HEK293T (cell line): ENCODE data around the gene NPR3.

ENCODE experiments used
- CTCF ChIA-PET: fragments of 350-600 bp; formaldehyde crosslinking; extraction: SDS; loops from one replicate; lab custom pipeline; 2021; ENCODE audit warnings: antibody characterized with exemption, inconsistent platforms; lab: Yijun Ruan, JAX
- POLR2A ChIA-PET: fragments of 350-600 bp; formaldehyde crosslinking; extraction: SDS; loops from one replicate; lab custom pipeline; 2020; ENCODE audit warnings: antibody characterized with exemption, inconsistent platforms; lab: Yijun Ruan, JAX
- DNase-seq: peaks from one replicate; pipeline ENCODE4 v3.0.0; 2012; ENCODE audit warnings: mixed read lengths; ENCODE audit errors: extremely low spot score
- ARNT ChIP-seq: fragments of 450-650 bp; IDR thresholded peaks from 2 replicates; pipeline ENCODE4 v1.6.1; 2017; ENCODE audit warnings: mild to moderate bottlenecking
- BHLHE40 ChIP-seq: fragments of 450-650 bp; IDR thresholded peaks from 2 replicates; pipeline ENCODE4 v1.6.1; 2016; ENCODE audit warnings: mild to moderate bottlenecking, moderate library complexity, borderline replicate concordance
- CTBP1 ChIP-seq: fragments of 450-650 bp; IDR thresholded peaks from 2 replicates; pipeline ENCODE4 v1.6.1; 2016; ENCODE audit warnings: borderline replicate concordance
- ELF4 ChIP-seq: fragments of 450-650 bp; IDR thresholded peaks from 2 replicates; pipeline ENCODE4 v1.6.1; 2017; ENCODE audit warnings: antibody characterized with exemption
- FOXA1 ChIP-seq: fragments of 450-650 bp; IDR thresholded peaks from 2 replicates; pipeline ENCODE4 v1.6.1; 2016; ENCODE audit warnings: mild to moderate bottlenecking
- FOXK2 ChIP-seq: fragments of 450-650 bp; IDR thresholded peaks from 2 replicates; pipeline ENCODE4 v1.6.1; 2016; ENCODE audit warnings: mild to moderate bottlenecking
- FOXM1 ChIP-seq: fragments of 450-650 bp; IDR thresholded peaks from 2 replicates; pipeline ENCODE4 v1.6.1; 2017; ENCODE audit warnings: mild to moderate bottlenecking, borderline replicate concordance
- HDGF ChIP-seq: fragments of 450-650 bp; IDR thresholded peaks from 2 replicates; pipeline ENCODE4 v1.6.1; 2017; ENCODE audit warnings: antibody characterized with exemption, borderline replicate concordance
- L3MBTL2 ChIP-seq: fragments of 450-650 bp; conservative IDR thresholded peaks from 2 replicates; pipeline ENCODE4 v1.6.1; 2016; ENCODE audit warnings: mild to moderate bottlenecking
- LEF1 ChIP-seq: fragments of 450-650 bp; IDR thresholded peaks from 2 replicates; pipeline ENCODE4 v1.6.1; 2017; ENCODE audit warnings: mild to moderate bottlenecking, borderline replicate concordance
- NFRKB ChIP-seq: fragments of 450-650 bp; IDR thresholded peaks from 2 replicates; pipeline ENCODE4 v1.6.1; 2016; ENCODE audit warnings: mild to moderate bottlenecking, moderate library complexity
- SP1 ChIP-seq: fragments of 450-650 bp; IDR thresholded peaks from 2 replicates; pipeline ENCODE4 v1.6.1; 2017
- SUZ12 ChIP-seq: fragments of 450-650 bp; IDR thresholded peaks from 2 replicates; pipeline ENCODE4 v1.6.1; 2016; ENCODE audit warnings: mild to moderate bottlenecking
- TARDBP ChIP-seq: fragments of 450-650 bp; IDR thresholded peaks from 2 replicates; pipeline ENCODE4 v1.6.1; 2016
- ZNF384 ChIP-seq: fragments of 450-650 bp; IDR thresholded peaks from 2 replicates; pipeline ENCODE4 v1.6.1; 2016
- TF ChIP-seq, protein P1 (sequence below): fragments of 450-650 bp; IDR thresholded peaks from 2 replicates; pipeline ENCODE4 v1.6.1; 2016

NPR3 gene

DNA sequence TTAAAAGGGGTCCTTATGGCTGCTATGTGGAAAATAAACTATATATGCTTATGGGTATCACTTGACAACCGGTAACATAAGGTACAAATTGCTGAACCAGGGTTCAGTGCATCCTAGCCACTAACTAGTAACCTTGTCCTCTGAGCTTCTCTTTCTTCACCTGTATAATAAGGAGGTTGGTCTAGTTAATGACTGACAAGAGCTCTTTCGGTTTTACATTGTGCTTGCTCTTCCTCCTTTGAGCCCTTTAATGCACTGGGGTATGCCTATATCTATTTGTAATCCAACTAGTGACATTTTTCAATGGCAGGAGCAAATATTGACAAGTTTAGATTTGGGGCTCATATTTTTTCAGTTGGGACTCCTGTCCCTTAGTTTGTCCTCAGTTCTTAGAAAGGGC, 66.1 kb downstream of the NPR3 start:
- POLR2A ChIA-PET: no interaction called here
- no peak for DNase-seq
- CTCF ChIA-PET: no interaction called here
- no peak for TF ChIP-seq NFRKB
- TF ChIP-seq ZNF384: no peak
- TF ChIP-seq FOXM1: no peak
- TF ChIP-seq, protein P1, sequence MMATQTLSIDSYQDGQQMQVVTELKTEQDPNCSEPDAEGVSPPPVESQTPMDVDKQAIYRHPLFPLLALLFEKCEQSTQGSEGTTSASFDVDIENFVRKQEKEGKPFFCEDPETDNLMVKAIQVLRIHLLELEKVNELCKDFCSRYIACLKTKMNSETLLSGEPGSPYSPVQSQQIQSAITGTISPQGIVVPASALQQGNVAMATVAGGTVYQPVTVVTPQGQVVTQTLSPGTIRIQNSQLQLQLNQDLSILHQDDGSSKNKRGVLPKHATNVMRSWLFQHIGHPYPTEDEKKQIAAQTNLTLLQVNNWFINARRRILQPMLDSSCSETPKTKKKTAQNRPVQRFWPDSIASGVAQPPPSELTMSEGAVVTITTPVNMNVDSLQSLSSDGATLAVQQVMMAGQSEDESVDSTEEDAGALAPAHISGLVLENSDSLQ: no peak
- no peak for TF ChIP-seq FOXK2
- no peak for TF ChIP-seq SP1
- TF ChIP-seq LEF1: no peak
- no peak for TF ChIP-seq BHLHE40
- TF ChIP-seq FOXA1: no peak
- TF ChIP-seq TARDBP: no peak
- no peak for TF ChIP-seq ARNT
- no peak for TF ChIP-seq ELF4
- no peak for TF ChIP-seq CTBP1
- TF ChIP-seq HDGF: no peak
- no peak for TF ChIP-seq SUZ12
- TF ChIP-seq L3MBTL2: no peak

DNA sequence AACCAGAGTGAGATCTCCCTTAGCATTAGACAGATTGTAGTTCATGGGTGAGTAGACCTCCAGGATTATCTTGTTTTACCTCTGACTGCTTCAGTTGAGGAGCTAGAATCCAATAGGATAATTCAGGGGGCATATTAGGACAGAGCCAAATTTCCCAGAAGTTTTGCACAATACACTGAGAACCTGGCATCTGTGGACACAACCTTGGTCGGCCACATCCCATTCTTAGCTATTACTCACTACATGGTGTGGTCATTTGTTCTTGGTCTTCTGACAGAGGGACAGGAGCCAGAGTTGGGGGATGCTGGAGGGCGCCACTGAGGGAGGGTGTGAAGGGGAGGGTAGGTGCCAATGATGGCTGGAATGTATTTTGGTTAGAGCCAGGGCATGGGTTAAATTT, 66.6 kb downstream of the NPR3 start:
- ChIA-PET CTCF (no interaction called here), POLR2A (no interaction called here)
- DNase-seq: no peak
- TF ChIP-seq ZNF384 (no peak), NFRKB (no peak), FOXM1 (no peak), L3MBTL2 (no peak), BHLHE40 (no peak), ELF4 (no peak), SP1 (no peak), HDGF (no peak), TARDBP (no peak), LEF1 (no peak)

DNA sequence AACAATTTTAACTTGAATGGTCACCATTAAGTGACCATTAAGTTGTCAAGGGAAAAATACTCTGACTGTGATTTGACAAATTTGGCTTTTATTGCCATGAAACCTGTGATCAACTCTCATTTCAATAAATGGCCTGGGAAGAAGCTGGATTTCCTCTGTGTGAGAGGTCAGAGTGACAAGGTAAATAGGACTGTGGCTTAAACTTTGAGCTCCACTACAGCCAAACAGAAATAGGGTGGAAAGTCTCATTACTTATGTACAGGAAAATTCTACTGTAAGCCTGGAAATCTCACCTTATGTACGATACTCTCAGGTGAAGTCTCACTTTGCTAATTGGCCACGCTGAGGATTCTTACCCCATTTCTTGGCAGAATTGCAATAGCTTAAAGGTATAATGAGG, 67.3 kb downstream of the NPR3 start:
- ChIA-PET CTCF (no interaction called here), POLR2A (no interaction called here)
- no peak for TF ChIP-seq FOXK2
- no peak for TF ChIP-seq NFRKB
- no peak for TF ChIP-seq FOXA1
- TF ChIP-seq ZNF384: no peak
- TF ChIP-seq CTBP1: no peak
- TF ChIP-seq ELF4: no peak
- TF ChIP-seq SUZ12: no peak
- TF ChIP-seq ARNT: no peak
- no peak for TF ChIP-seq FOXM1
- no peak for TF ChIP-seq LEF1
- TF ChIP-seq, protein P1: no peak
- no peak for TF ChIP-seq TARDBP
- DNase-seq: no peak

DNA sequence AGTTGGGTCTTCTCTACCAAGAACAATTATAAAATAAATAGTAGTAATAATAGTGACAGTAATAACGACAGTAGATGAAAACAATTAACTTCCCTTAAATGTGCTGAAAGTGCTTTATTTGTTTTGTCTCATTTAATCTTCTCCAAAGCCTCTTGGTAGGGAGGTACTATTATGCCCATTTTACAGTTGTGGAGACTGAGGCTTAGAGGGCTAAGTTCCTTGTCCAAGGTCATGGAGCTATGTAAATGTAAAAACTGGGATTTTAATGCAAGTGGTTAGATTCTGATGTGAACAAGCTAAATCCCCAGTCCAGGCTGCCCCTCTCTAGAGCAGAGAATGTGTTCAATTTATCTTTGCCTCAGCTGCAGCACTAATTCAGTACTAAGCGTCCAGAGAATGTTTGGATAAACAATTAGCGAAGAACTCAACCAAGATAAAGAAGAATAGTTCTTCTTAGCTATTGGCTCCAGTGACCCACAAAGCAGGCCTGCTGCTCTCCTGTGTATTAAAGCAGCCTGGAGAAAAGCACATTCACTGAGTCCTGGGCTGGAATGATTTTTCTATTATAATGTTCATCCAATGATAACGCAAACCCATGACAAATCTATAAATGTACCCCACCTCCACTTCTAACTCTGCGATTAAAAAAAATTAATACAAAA, 68.8 kb downstream of the NPR3 start:
- no peak for TF ChIP-seq FOXA1
- no peak for TF ChIP-seq BHLHE40
- TF ChIP-seq, protein P1: no peak
- no peak for TF ChIP-seq SUZ12
- TF ChIP-seq ARNT: no peak
- no peak for TF ChIP-seq FOXK2
- TF ChIP-seq L3MBTL2: no peak
- TF ChIP-seq CTBP1: no peak
- no peak for TF ChIP-seq ELF4
- no peak for TF ChIP-seq SP1
- CTCF ChIA-PET: no interaction called here
- POLR2A ChIA-PET: no interaction called here
- DNase-seq: no peak

DNA sequence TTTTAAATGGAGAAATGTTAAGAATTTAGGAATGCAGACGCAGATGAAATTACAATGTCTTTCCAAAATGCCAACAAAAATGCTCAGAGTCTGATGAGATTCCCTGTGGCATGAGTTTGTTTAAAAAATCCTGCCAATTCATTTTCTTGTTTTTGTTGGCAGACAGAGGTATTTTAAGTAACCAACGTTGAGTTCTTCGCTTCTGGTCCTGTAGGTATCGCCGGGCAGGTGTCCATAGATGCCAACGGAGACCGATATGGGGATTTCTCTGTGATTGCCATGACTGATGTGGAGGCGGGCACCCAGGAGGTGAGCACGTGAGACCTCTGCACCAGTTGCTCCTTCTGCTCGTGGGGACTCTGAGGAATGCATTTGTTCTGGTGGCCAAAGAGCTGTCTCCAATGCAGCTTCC, 69.4 kb downstream of the NPR3 start:
- ChIA-PET POLR2A (no interaction called here), CTCF (no interaction called here)
- no peak for DNase-seq
- TF ChIP-seq FOXM1 (no peak), SP1 (no peak), BHLHE40 (no peak), ARNT (no peak), HDGF (no peak), CTBP1 (no peak), FOXA1 (no peak), NFRKB (no peak), TARDBP (no peak), LEF1 (no peak), SUZ12 (no peak), ZNF384 (no peak), ELF4 (no peak), FOXK2 (no peak), L3MBTL2 (no peak)
- TF ChIP-seq, protein P1: no peak

DNA sequence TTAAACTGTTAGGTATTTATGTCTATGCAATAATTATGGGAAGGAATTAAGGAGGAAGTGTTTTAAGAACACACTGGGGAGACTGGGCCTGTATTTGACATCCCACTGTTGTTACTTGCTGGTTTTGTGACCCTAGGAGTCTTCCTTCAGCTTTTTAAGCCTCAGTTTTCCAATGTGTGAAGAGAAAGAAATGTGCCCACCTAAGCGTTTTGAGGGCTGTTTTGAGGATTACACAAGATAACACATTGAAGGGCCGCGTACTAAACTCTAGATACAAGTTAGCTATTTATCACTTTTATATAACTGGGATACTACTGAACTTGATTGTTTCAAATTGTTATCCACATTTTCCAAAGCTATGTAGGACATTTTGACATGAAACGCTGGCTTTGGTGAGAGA, 72.5 kb downstream of the NPR3 start:
- no peak for TF ChIP-seq ZNF384
- TF ChIP-seq, protein P1: no peak
- CTCF ChIA-PET: no interaction called here
- DNase-seq: no peak
- POLR2A ChIA-PET: no interaction called here
